Stimulated activated CD4-positive, alpha-beta T cell treated with anti-CD3 and anti-CD28 coated beads, Interleukin-4, amount 100 ng/mL, for 4 hours (primary cell): ENCODE data around the gene MYF5.
"Not testable (repeated sequence)": the region's sequence is repeated elsewhere in the genome, so short reads cannot be mapped to it uniquely, and the experiment has no call there.

ENCODE experiments used
- DNase-seq, 2 experiments: peaks; one replicate each; pipeline ENCODE4 v3.0.0-alpha.2; 2020

The MYF5 gene

GRCh38 chr12:80716696-80717469 is at the start of gene MYF5:
TSS of gene MYF5 (plus strand) at chr12:80716912. CDS start at chr12:80717064, 152 bp downstream.
- no peak for DNase-seq

- DNase-seq = no peak
These were observed 46.5 kb upstream of the MYF5 start for GRCh38 chr12:80670214-80670613.

GRCh38 chr12:80676042-80676636 is 40.6 kb upstream of the MYF5 start:
- DNase-seq = not testable (repeated sequence)

GRCh38 chr12:80676856-80677255 is 39.9 kb upstream of the MYF5 start:
- DNase-seq = no peak

GRCh38 chr12:80677994-80678393 is 38.7 kb upstream of the MYF5 start:
- DNase-seq = no peak

- no peak for DNase-seq
These were observed 37.2 kb upstream of the MYF5 start for GRCh38 chr12:80679346-80680131.

- DNase-seq = no peak
These were observed 35.4 kb upstream of the MYF5 start for GRCh38 chr12:80681287-80681686.

GRCh38 chr12:80681786-80682185 is 34.9 kb upstream of the MYF5 start:
- no peak for DNase-seq

GRCh38 chr12:80684077-80684495 is 32.6 kb upstream of the MYF5 start:
- no peak for DNase-seq

- no peak for DNase-seq
These were observed 26.6 kb upstream of the MYF5 start for GRCh38 chr12:80690090-80690489.

GRCh38 chr12:80690513-80690912 is 26.2 kb upstream of the MYF5 start:
- DNase-seq = no peak

GRCh38 chr12:80692114-80692513 is 24.6 kb upstream of the MYF5 start:
- no peak for DNase-seq

- DNase-seq = no peak
These were observed 19.3 kb upstream of the MYF5 start for GRCh38 chr12:80697270-80697887.

GRCh38 chr12:80698256-80698655 is 18.5 kb upstream of the MYF5 start:
- no peak for DNase-seq

- DNase-seq = no peak
These were observed 17.7 kb upstream of the MYF5 start for GRCh38 chr12:80698847-80699542.

GRCh38 chr12:80700327-80700726 is 16.4 kb upstream of the MYF5 start:
- DNase-seq = no peak

GRCh38 chr12:80701388-80701787 is 15.3 kb upstream of the MYF5 start:
- DNase-seq = no peak

- DNase-seq = no peak
These were observed 13.6 kb upstream of the MYF5 start for GRCh38 chr12:80702889-80703805.

- no peak for DNase-seq
These were observed 12.3 kb upstream of the MYF5 start for GRCh38 chr12:80704420-80704819.

GRCh38 chr12:80707126-80707829 is 9.4 kb upstream of the MYF5 start, which contains the start of gene MYF6:
TSS of gene MYF6 (plus strand) at chr12:80707634. CDS start at chr12:80707720, 86 bp downstream.
- DNase-seq = no peak

GRCh38 chr12:80707830-80708258 is 8.9 kb upstream of the MYF5 start:
- no peak for DNase-seq
